Measurements from ENCODE around the gene PNMA6A.

DNA sequence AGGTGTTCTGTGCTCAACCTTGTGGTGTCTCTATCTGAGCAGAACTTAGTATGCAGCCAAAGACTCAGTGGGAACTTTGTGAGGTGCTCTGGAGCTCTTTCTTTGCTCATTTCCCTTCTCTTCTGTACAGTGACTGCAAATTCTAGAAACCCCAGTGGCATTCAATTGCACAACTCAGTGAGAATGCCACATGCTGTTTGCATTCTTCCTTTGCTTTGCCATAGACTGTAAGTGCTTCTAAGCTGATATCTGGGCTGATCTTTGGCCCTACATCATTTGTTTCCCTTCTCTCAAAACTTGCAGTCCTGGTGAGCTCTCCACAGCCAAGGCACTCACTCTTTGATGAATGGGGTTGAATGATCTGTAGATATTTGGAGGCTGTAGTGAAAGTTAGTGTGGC is 8.9 kb upstream of the PNMA6A start:
- TF ChIP-seq, protein P1, sequence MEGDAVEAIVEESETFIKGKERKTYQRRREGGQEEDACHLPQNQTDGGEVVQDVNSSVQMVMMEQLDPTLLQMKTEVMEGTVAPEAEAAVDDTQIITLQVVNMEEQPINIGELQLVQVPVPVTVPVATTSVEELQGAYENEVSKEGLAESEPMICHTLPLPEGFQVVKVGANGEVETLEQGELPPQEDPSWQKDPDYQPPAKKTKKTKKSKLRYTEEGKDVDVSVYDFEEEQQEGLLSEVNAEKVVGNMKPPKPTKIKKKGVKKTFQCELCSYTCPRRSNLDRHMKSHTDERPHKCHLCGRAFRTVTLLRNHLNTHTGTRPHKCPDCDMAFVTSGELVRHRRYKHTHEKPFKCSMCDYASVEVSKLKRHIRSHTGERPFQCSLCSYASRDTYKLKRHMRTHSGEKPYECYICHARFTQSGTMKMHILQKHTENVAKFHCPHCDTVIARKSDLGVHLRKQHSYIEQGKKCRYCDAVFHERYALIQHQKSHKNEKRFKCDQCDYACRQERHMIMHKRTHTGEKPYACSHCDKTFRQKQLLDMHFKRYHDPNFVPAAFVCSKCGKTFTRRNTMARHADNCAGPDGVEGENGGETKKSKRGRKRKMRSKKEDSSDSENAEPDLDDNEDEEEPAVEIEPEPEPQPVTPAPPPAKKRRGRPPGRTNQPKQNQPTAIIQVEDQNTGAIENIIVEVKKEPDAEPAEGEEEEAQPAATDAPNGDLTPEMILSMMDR (IDR thresholded peaks at IDR 0.05; ENCODE audit: extremely low read depth in 1 of 2, insufficient read depth in 1 of 2, low read depth in 1 of 2, low read length in 2 of 2): no peak
- TF ChIP-seq POLR2AphosphoS5 (IDR thresholded peaks at IDR 0.05; ENCODE audit: insufficient read depth, low read depth, low read length): no peak
- TF ChIP-seq EZH2 (IDR thresholded peaks at IDR 0.05; ENCODE audit: borderline replicate concordance, low read depth, low read length, severe bottlenecking): no peak
- no peak for TF ChIP-seq POLR2A (IDR thresholded peaks at IDR 0.05; ENCODE audit: low read depth, low read length)
- TF ChIP-seq, protein P2, sequence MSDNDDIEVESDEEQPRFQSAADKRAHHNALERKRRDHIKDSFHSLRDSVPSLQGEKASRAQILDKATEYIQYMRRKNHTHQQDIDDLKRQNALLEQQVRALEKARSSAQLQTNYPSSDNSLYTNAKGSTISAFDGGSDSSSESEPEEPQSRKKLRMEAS (IDR thresholded peaks at IDR 0.05; ENCODE audit: insufficient read depth, insufficient read length): no peak
